Body of pancreas (tissue), 4 donors: ENCODE measurements around the gene ADPRM. TPM values are rescaled to one million over a fixed set of nuclear protein-coding genes. Genes with fewer than 3 reads are reported as not detected.
A peak's percentile ranks its signal among the peaks of the same experiment; 100 is the strongest.

Experiments used
- ATAC-seq: fragments of 150-250 bp; one replicate; pipeline ENCODE4 v1.9.1; 2016
- DNase-seq, 4 donors: peaks; one replicate each; pipeline ENCODE4 v3.0.0-alpha.2; 2019
- H3K27ac ChIP-seq, 4 donors: fragments of 200-600 bp; sonication (generic); 1 replicate in 3 of 4; 2 replicates in 1 of 4; pipeline versions ENCODE4 v1.5.1 to v1.6.1; 2016 to 2019; ENCODE audit warnings: mild to moderate bottlenecking in 1 of 4, mixed read lengths in 1 of 4, moderate library complexity in 1 of 4
- H3K27me3 ChIP-seq, 2 donors: fragments of 200-600 bp; sonication (generic); one replicate each; pipeline ENCODE4 v1.6.0; 2016; ENCODE audit warnings: mild to moderate bottlenecking in 1 of 2
- H3K36me3 ChIP-seq, 2 donors: fragments of 200-600 bp; sonication (generic); replicated peaks in 1 of 2; 2 replicates each; pipeline ENCODE4 v1.5.1; 2016; ENCODE audit warnings: low read depth in 2 of 2; ENCODE audit not compliant: insufficient read depth in 1 of 2
- H3K4me1 ChIP-seq: fragments of 200-600 bp; sonication (generic); one replicate; pipeline ENCODE4 v1.6.0; 2016
- H3K4me3 ChIP-seq, 2 donors: fragments of 200-600 bp; sonication (generic); 1 replicate in 1 of 2; 2 replicates in 1 of 2; pipeline ENCODE4 v1.5.1; 2016 to 2019
- H3K9me3 ChIP-seq, 3 donors: fragments of 200-600 bp; sonication (generic); 1 replicate in 2 of 3; 2 replicates in 1 of 3; pipeline ENCODE4 v1.5.1; 2016
- CTCF ChIP-seq, 7 experiments: fragments of 450-650 bp in 4 of 7; fragments of 200-600 bp in 3 of 7; sonication (generic) in 3 of 7; IDR thresholded peaks; one replicate each; pipeline ENCODE4 v1.5.1; 2016 to 2019; ENCODE audit warnings: antibody characterized with exemption in 7 of 7
- POLR2A ChIP-seq, 3 donors: fragments of 450-650 bp; IDR thresholded peaks; one replicate each; pipeline ENCODE4 v1.6.1; 2016; ENCODE audit warnings: antibody characterized with exemption in 3 of 3, mild to moderate bottlenecking in 2 of 3
- WGBS, 2 donors: methylation state at CpG; one replicate each; pipeline ENCODE4 v1.1.5; 2017; 5-methylcytosine and 5-hydroxymethylcytosine counted together
- intact Hi-C: fragments of 100-400 bp; cut with DNase I; formaldehyde crosslinking; loops from one replicate; pipeline ENCODE4 v1.15.1; 2023
- total RNA-seq, 2 donors: library from RNA; depleted of rRNA; stranded (reverse); fragments of >200 nt; gene quantifications; one replicate each; pipeline ENCODE4 v1.1.0, GENCODE V29; 2016

Gene ADPRM
- total RNA-seq, 2 donors from 2014 or later = 2.3 to 6.2 TPM

GRCh38 chr17:10743316-10744009, 46.1 kb downstream of the ADPRM start:
- TF ChIP-seq CTCF (IDR thresholded peaks at IDR 0.05) (no peak), POLR2A (IDR thresholded peaks at IDR 0.05) (no peak)
- Histone ChIP-seq H3K4me3 (no peak overlapping the region), H3K27ac (no peak overlapping the region), H3K27me3 (no peaks in the 10 kb centered on the region), H3K36me3 (no peaks in the 10 kb centered on the region), H3K4me1 (peaks cover 9% of the 10 kb centered on the region), H3K9me3 (no peaks in the 10 kb centered on the region)
- intact Hi-C loops = no loop called here
- DNase-seq (no peak), ATAC-seq (peak; percentile 52)
- WGBS, 2 donors = 81 to 85% methylated on average over 8 of the region's 8 CpGs

GRCh38 chr17:10744501-10745000, 47.2 kb downstream of the ADPRM start:
- Histone ChIP-seq H3K4me1 (peaks cover 9% of the 10 kb centered on the region), H3K27ac (no peak overlapping the region), H3K36me3 (no peaks in the 10 kb centered on the region), H3K4me3 (no peak overlapping the region), H3K27me3 (no peaks in the 10 kb centered on the region), H3K9me3 (no peaks in the 10 kb centered on the region)
- no peak for TF ChIP-seq POLR2A (IDR thresholded peaks at IDR 0.05)
- TF ChIP-seq CTCF (IDR thresholded peaks at IDR 0.05) = no peak
- DNase-seq (no peak), ATAC-seq (peak; percentile 40)
- WGBS, 2 donors = 23 to 36% methylated on average over 7 of the region's 7 CpGs
- intact Hi-C loops = no loop called here

- DNase-seq = no peak
- no peak for ATAC-seq
Observed at GRCh38 chr17:10745231-10745630, 47.8 kb downstream of the ADPRM start.

GRCh38 chr17:10748531-10749181, 51.3 kb downstream of the ADPRM start:
- Histone ChIP-seq H3K27ac (no peak overlapping the region), H3K36me3 (no peaks in the 10 kb centered on the region), H3K27me3 (no peaks in the 10 kb centered on the region), H3K9me3 (no peaks in the 10 kb centered on the region), H3K4me1 (peaks cover 9% of the 10 kb centered on the region), H3K4me3 (no peak overlapping the region)
- TF ChIP-seq POLR2A (IDR thresholded peaks at IDR 0.05) (no peak), CTCF (IDR thresholded peaks at IDR 0.05) (no peak)
- ATAC-seq (no peak), DNase-seq (no peak)
- WGBS, 2 donors = 52 to 65% methylated on average over 9 of the region's 9 CpGs
- intact Hi-C loops = loop anchor here (5.0 kb wide), 1 partner anchor 99 kb away; no protein-coding TSS in a partner anchor

More at GRCh38 chr17:10745231-10745630, 47.8 kb downstream of the ADPRM start:
- Histone ChIP-seq H3K27me3 (no peaks in the 10 kb centered on the region), H3K36me3 (no peaks in the 10 kb centered on the region), H3K4me1 (peaks cover 9% of the 10 kb centered on the region), H3K9me3 (no peaks in the 10 kb centered on the region), H3K27ac (no peak overlapping the region), H3K4me3 (no peak overlapping the region)
- TF ChIP-seq CTCF (IDR thresholded peaks at IDR 0.05) (no peak), POLR2A (IDR thresholded peaks at IDR 0.05) (no peak)
- intact Hi-C loops = loop anchor here (5.0 kb wide), 1 partner anchor 102 kb away; no protein-coding TSS in a partner anchor
- WGBS, 2 donors = 60 to 68% methylated on average over 6 of the region's 6 CpGs
